CD4-positive, alpha-beta memory T cell (primary cell): ENCODE measurements around the gene CLCF1. TPM values are rescaled to one million over a fixed set of nuclear protein-coding genes. Genes with fewer than 3 reads are reported as not detected.
A peak's percentile ranks its signal among the peaks of the same experiment; 100 is the strongest.
"Not testable (repeated sequence)": the region's sequence is repeated elsewhere in the genome, so short reads cannot be mapped to it uniquely, and the experiment has no call there.

Experiments used
- CTCF ChIA-PET: fragments of 350-600 bp; sonication (Branson Sonifier 250); formaldehyde crosslinking; loops from one replicate; lab custom pipeline; 2021; ENCODE audit warnings: inconsistent platforms; ENCODE audit not compliant: partially characterized antibody; lab: Charles Lee
- POLR2A ChIA-PET: fragments of 350-600 bp; sonication (Branson Sonifier 250); formaldehyde crosslinking; loops from one replicate; lab custom pipeline; 2021; ENCODE audit not compliant: partially characterized antibody; lab: Charles Lee
- DNase-seq, 5 donors: peaks; one replicate each; pipeline versions ENCODE4 v3.0.0 to v3.0.0-alpha.2; 2020 to 2022; ENCODE audit warnings: mixed read lengths in 1 of 5
- H3K27ac ChIP-seq: one replicate; pipeline ENCODE4 v1.7.0; 2013; ENCODE audit warnings: low read depth, low read length
- H3K27me3 ChIP-seq: 2 replicates; pipeline ENCODE4 v1.7.0; 2013; ENCODE audit warnings: mild to moderate bottlenecking, low read length, moderate library complexity; ENCODE audit not compliant: insufficient read depth
- H3K36me3 ChIP-seq: 2 replicates; pipeline ENCODE4 v1.7.0; 2013; ENCODE audit warnings: mild to moderate bottlenecking, low read length, moderate library complexity; ENCODE audit not compliant: insufficient read depth
- H3K4me1 ChIP-seq: 2 replicates; pipeline ENCODE4 v1.7.0; 2013; ENCODE audit warnings: mild to moderate bottlenecking, low read length, moderate library complexity; ENCODE audit not compliant: insufficient read depth
- H3K4me3 ChIP-seq, 2 donors: one replicate each; pipeline ENCODE4 v1.7.0; 2013; ENCODE audit warnings: low read length in 2 of 2, mild to moderate bottlenecking in 1 of 2
- H3K9me3 ChIP-seq, 2 donors: one replicate each; pipeline ENCODE4 v1.7.0; 2013; ENCODE audit warnings: low read length in 2 of 2, control low read depth in 1 of 2; ENCODE audit not compliant: control insufficient read depth in 1 of 2
- H3K27ac Mint-ChIP-seq, 7 donors: one replicate each; pipeline ENCODE4 v1.8.0; 2020 to 2021; ENCODE audit warnings: mixed read lengths in 7 of 7, mild to moderate bottlenecking in 6 of 7, inconsistent platforms in 3 of 7, moderate library complexity in 3 of 7
- H3K27me3 Mint-ChIP-seq, 2 donors: one replicate each; pipeline ENCODE4 v1.8.0; 2020 to 2021; ENCODE audit warnings: mixed read lengths in 2 of 2
- H3K36me3 Mint-ChIP-seq, 2 donors: one replicate each; pipeline ENCODE4 v1.8.0; 2020 to 2021; ENCODE audit warnings: mixed read lengths in 2 of 2, inconsistent platforms in 1 of 2, mild to moderate bottlenecking in 1 of 2
- H3K4me1 Mint-ChIP-seq, 4 donors: one replicate each; pipeline ENCODE4 v1.8.0; 2020 to 2021; ENCODE audit warnings: mixed read lengths in 4 of 4, mild to moderate bottlenecking in 1 of 4
- H3K4me3 Mint-ChIP-seq, 8 donors: one replicate each; pipeline ENCODE4 v1.8.0; 2020 to 2021; ENCODE audit warnings: mixed read lengths in 8 of 8, mild to moderate bottlenecking in 7 of 8, moderate library complexity in 6 of 8, inconsistent platforms in 3 of 8
- H3K9me3 Mint-ChIP-seq, 8 donors: one replicate each; pipeline ENCODE4 v1.8.0; 2020 to 2021; ENCODE audit warnings: mixed read lengths in 8 of 8, mild to moderate bottlenecking in 5 of 8, inconsistent platforms in 3 of 8, moderate library complexity in 1 of 8
- intact Hi-C: fragments of 100-400 bp; cut with micrococcal nuclease; formaldehyde crosslinking; loops from one replicate; pipeline ENCODE4 v1.15.1; 2023
- polyA plus RNA-seq, 2 donors: library from polyadenylated mRNA; unstranded; fragments of 300-500 nt; fragmentation: Illumina TruSeq; gene quantifications; one replicate each; pipeline ENCODE4 v1.2.3, GENCODE V29; 2021
- total RNA-seq, 2 experiments: library from RNA; stranded (reverse); gene quantifications; one replicate each; pipeline ENCODE4 v1.2.3, GENCODE V29; 2021

Gene CLCF1
- total and polyA plus RNA-seq, 4 experiments from 2014 or later = 0.45 to 6.4 (median 4.9) TPM

- peak overlapping the region in 1 of 7 donors; percentile 55 for H3K27ac Mint-ChIP-seq
- CTCF ChIA-PET = interaction anchor here (3.1 to 11.2 kb wide), 4 partner anchors 24 to 60 kb away, joined by 14 to 155 read pairs (median 32); no protein-coding TSS in a partner anchor
Observed at GRCh38 chr11:67322049-67322448, 51.3 kb downstream of the CLCF1 start.

DNA sequence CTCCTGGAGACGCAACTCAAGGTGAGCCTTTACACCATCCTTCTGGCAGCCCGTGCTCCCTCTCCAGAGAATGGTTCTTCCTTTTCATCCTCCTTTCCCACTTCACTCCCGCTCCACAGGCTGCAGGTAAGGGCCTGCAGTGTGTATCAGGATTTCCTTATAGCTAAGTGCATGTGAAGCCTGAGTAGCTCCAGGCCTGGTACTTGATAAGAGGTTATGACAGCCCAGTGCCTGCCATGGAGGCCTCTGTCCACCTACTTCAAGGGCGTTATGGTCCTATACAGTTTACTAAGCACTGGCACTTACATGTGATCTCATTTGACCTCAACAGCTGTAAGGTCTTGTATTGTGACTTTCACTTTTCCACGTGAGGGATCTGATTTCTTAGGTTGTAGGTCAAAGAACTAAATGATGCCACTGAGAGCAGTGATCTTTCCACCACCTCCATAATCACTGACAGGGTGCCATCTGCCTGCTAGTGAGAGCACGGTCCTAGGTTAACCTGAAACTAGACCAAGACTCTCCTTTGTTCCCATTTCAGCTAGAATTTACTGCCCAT is 52.0 kb downstream of the CLCF1 start:
- POLR2A ChIA-PET = interaction anchor here (0.6 to 13.1 kb wide), 4 partner anchors 17 to 54 kb away, joined by 3 to 358 read pairs (median 124); partner anchors contain the start of genes ANKRD13D and GRK2
- Histone ChIP-seq H3K4me1 (peaks cover 6% of the 10 kb centered on the region), H3K9me3 (no peaks in the 10 kb centered on the region), H3K36me3 (no peaks in the 10 kb centered on the region), H3K27me3 (no peaks in the 10 kb centered on the region), H3K4me3 (no peak overlapping the region), H3K27ac (no peak overlapping the region)
- Mint-ChIP-seq H3K4me1 (peaks cover 10 to 20% (median 13%) of the 10 kb centered on the region in 4 donors), H3K9me3 (peaks cover 0 to 4% (median 0%) of the 10 kb centered on the region in 8 donors), H3K27me3 (no peaks in the 10 kb centered on the region), H3K27ac (peak overlapping the region in 1 of 7 donors; percentile 38), H3K36me3 (peaks cover 0 to 6% of the 10 kb centered on the region in 2 donors), H3K4me3 (no peak overlapping the region)
- no peak for DNase-seq
- CTCF ChIA-PET = interaction anchor here (3.1 to 11.2 kb wide), 4 partner anchors 25 to 60 kb away, joined by 14 to 155 read pairs (median 32); no protein-coding TSS in a partner anchor
- intact Hi-C loops = no loop called here

More at GRCh38 chr11:67322049-67322448, 51.3 kb downstream of the CLCF1 start:
- Mint-ChIP-seq H3K36me3 (peaks cover 0 to 6% of the 10 kb centered on the region in 2 donors), H3K27me3 (no peaks in the 10 kb centered on the region), H3K9me3 (peaks cover 0 to 4% (median 0%) of the 10 kb centered on the region in 8 donors), H3K4me1 (peaks cover 8 to 16% (median 11%) of the 10 kb centered on the region in 4 donors), H3K4me3 (no peak overlapping the region)
- H3K9me3 ChIP-seq = no peaks in the 10 kb centered on the region
- peaks cover 6% of the 10 kb centered on the region for H3K4me1 ChIP-seq
- no peak overlapping the region for H3K4me3 ChIP-seq
- no peak overlapping the region for H3K27ac ChIP-seq
- no peaks in the 10 kb centered on the region for H3K36me3 ChIP-seq
- DNase-seq = no peak
- POLR2A ChIA-PET = interaction anchor here (0.6 to 13.1 kb wide), 4 partner anchors 16 to 55 kb away, joined by 3 to 358 read pairs (median 94); partner anchors contain the start of genes ANKRD13D, GRK2 and SSH3
- H3K27me3 ChIP-seq = no peaks in the 10 kb centered on the region
- intact Hi-C loops = no loop called here

DNA sequence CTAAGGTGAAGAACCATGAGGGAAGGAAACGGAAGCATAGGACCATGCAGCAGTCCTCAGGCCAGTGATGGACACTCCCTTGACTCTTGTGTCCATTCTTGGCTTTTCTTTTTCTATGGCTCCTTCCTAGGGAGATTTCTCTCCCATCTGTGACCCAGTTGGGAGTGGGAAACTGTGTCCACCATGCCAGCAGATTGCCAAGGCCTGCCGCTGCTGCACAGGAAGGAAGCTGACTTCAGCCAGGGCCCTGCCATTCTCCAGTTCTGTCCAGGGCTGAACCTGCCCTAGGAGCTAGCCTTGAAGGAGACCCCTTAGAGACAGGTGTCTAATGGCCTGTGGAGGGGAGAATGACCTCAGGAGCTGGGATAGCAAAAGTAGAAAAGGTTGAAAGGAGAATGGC is 52.7 kb downstream of the CLCF1 start:
- H3K9me3 ChIP-seq = no peaks in the 10 kb centered on the region
- Mint-ChIP-seq H3K4me1 (peaks cover 10 to 21% (median 14%) of the 10 kb centered on the region in 4 donors), H3K4me3 (no peak overlapping the region), H3K27me3 (no peaks in the 10 kb centered on the region), H3K27ac (no peak overlapping the region), H3K36me3 (peaks cover 0 to 4% of the 10 kb centered on the region in 2 donors), H3K9me3 (peaks cover 0 to 4% (median 0%) of the 10 kb centered on the region in 8 donors)
- no peaks in the 10 kb centered on the region for H3K36me3 ChIP-seq
- ChIA-PET POLR2A (interaction anchor here (6.0 to 13.1 kb wide), 3 partner anchors 30 to 53 kb away, joined by 63 to 358 read pairs (median 184); partner anchors contain the start of genes ANKRD13D and GRK2), CTCF (interaction anchor here (3.1 to 11.2 kb wide), 5 partner anchors 25 to 61 kb away, joined by 14 to 155 read pairs (median 34); partner anchors contain the start of gene GRK2)
- intact Hi-C loops = no loop called here
- H3K27me3 ChIP-seq = no peaks in the 10 kb centered on the region
- H3K4me1 ChIP-seq = peaks cover 9% of the 10 kb centered on the region
- H3K27ac ChIP-seq = no peak overlapping the region
- DNase-seq = no peak
- H3K4me3 ChIP-seq = no peak overlapping the region

DNA sequence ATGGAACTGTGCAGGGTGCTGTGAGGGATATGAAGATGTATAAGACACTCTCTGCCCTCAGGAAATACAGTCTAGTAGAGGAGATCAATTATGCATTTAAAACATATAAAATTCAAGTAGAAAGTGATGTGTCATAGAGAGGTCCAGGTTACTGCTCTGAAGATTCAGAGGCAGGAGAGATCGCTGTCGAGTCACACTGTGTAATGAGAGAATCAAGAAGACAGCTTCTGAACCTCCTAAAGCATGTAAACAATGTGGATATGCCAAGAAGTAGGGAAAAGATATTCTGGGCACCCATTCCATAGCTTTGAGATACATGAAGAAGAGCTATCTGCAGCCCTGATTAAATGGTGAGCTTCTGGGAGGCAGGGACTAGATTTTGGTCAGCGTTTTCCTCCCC is 53.4 kb downstream of the CLCF1 start:
- Mint-ChIP-seq H3K27me3 (no peaks in the 10 kb centered on the region), H3K9me3 (peaks cover 0 to 4% (median 0%) of the 10 kb centered on the region in 8 donors), H3K27ac (no peak overlapping the region), H3K4me1 (peaks cover 12 to 28% (median 19%) of the 10 kb centered on the region in 4 donors), H3K4me3 (no peak overlapping the region), H3K36me3 (peaks cover 0 to 4% of the 10 kb centered on the region in 2 donors)
- intact Hi-C loops = no loop called here
- no peak for DNase-seq
- Histone ChIP-seq H3K4me3 (no peak overlapping the region), H3K27ac (no peak overlapping the region), H3K27me3 (no peaks in the 10 kb centered on the region), H3K4me1 (peaks cover 14% of the 10 kb centered on the region), H3K9me3 (no peaks in the 10 kb centered on the region), H3K36me3 (no peaks in the 10 kb centered on the region)
- ChIA-PET CTCF (interaction anchor here (3.1 to 11.2 kb wide), 5 partner anchors 26 to 62 kb away, joined by 14 to 155 read pairs (median 34); partner anchors contain the start of gene GRK2), POLR2A (interaction anchor here (3.2 to 13.1 kb wide), 4 partner anchors 30 to 53 kb away, joined by 32 to 358 read pairs (median 124); partner anchors contain the start of genes ANKRD13D, GRK2 and POLD4)

- peak overlapping the region in 3 of 7 donors; percentile 32 to 95 (median 35) for H3K27ac Mint-ChIP-seq
- DNase-seq, H3K36me3 ChIP-seq, H3K36me3 Mint-ChIP-seq, H3K9me3 Mint-ChIP-seq, H3K9me3 ChIP-seq, H3K4me3 ChIP-seq, H3K27ac ChIP-seq, H3K27me3 ChIP-seq, H3K27me3 Mint-ChIP-seq, intact Hi-C loops: not testable (repeated sequence)
- peak overlapping the region; percentile 82 to 99 (median 98) for H3K4me3 Mint-ChIP-seq
- ChIA-PET POLR2A (interaction anchor here (2.7 to 13.1 kb wide), 5 partner anchors 29 to 78 kb away, joined by 32 to 358 read pairs (median 63); partner anchors contain the start of genes ANKRD13D, GRK2 and POLD4), CTCF (interaction anchor here (2.4 to 11.2 kb wide), 5 partner anchors 27 to 66 kb away, joined by 10 to 155 read pairs (median 34); partner anchors contain the start of gene GRK2)
- peaks cover 16 to 35% (median 26%) of the 10 kb centered on the region in 4 donors for H3K4me1 Mint-ChIP-seq
- peaks cover 20% of the 10 kb centered on the region for H3K4me1 ChIP-seq
Observed at GRCh38 chr11:67318876-67319275, 54.5 kb downstream of the CLCF1 start.

- intact Hi-C loops = loop anchor here (1.0 to 2.0 kb wide), 8 partner anchors 15 to 237 kb away; partner anchors contain the start of genes GRK2 and SSH3
- H3K27ac ChIP-seq = peak overlapping the region; percentile 69
- POLR2A ChIA-PET = interaction anchor here (0.6 to 13.1 kb wide), 22 partner anchors 11 to 199 kb away, joined by 3 to 358 read pairs (median 6); partner anchors contain the start of genes ANKRD13D, CLCF1, GRK2 and POLD4
Observed at GRCh38 chr11:67317888-67318555, 55.4 kb downstream of the CLCF1 start.

More at GRCh38 chr11:67317888-67318555, 55.4 kb downstream of the CLCF1 start:
- H3K4me3 Mint-ChIP-seq = peak overlapping the region; percentile 94 to 99 (median 98)
- peaks cover 0 to 4% of the 10 kb centered on the region in 2 donors for H3K36me3 Mint-ChIP-seq
- CTCF ChIA-PET = interaction anchor here (0.8 to 11.2 kb wide), 21 partner anchors 9 to 79 kb away, joined by 3 to 155 read pairs (median 5); partner anchors contain the start of genes ANKRD13D, GRK2 and POLD4
- no peak for DNase-seq
- H3K27me3 ChIP-seq = no peaks in the 10 kb centered on the region
- H3K27me3 Mint-ChIP-seq = no peaks in the 10 kb centered on the region
- peaks cover 29% of the 10 kb centered on the region for H3K4me1 ChIP-seq
- H3K4me3 ChIP-seq = peak overlapping the region; percentile 91
- H3K9me3 Mint-ChIP-seq = peaks cover 0 to 4% (median 0%) of the 10 kb centered on the region in 8 donors
- no peaks in the 10 kb centered on the region for H3K9me3 ChIP-seq
- H3K4me1 Mint-ChIP-seq = peaks cover 22 to 43% (median 34%) of the 10 kb centered on the region in 4 donors
- peak overlapping the region; percentile 95 to 99 (median 98) for H3K27ac Mint-ChIP-seq
- no peaks in the 10 kb centered on the region for H3K36me3 ChIP-seq
